ENCODE measurements around the gene RELCH. TPM values are rescaled to one million over a fixed set of nuclear protein-coding genes. Genes with fewer than 3 reads are reported as not detected.
A peak's percentile ranks its signal among the peaks of the same experiment; 100 is the strongest.

Gene RELCH
- total RNA-seq, 2 donors from 2014 or later = 36.0 to 48.9 TPM

DNA sequence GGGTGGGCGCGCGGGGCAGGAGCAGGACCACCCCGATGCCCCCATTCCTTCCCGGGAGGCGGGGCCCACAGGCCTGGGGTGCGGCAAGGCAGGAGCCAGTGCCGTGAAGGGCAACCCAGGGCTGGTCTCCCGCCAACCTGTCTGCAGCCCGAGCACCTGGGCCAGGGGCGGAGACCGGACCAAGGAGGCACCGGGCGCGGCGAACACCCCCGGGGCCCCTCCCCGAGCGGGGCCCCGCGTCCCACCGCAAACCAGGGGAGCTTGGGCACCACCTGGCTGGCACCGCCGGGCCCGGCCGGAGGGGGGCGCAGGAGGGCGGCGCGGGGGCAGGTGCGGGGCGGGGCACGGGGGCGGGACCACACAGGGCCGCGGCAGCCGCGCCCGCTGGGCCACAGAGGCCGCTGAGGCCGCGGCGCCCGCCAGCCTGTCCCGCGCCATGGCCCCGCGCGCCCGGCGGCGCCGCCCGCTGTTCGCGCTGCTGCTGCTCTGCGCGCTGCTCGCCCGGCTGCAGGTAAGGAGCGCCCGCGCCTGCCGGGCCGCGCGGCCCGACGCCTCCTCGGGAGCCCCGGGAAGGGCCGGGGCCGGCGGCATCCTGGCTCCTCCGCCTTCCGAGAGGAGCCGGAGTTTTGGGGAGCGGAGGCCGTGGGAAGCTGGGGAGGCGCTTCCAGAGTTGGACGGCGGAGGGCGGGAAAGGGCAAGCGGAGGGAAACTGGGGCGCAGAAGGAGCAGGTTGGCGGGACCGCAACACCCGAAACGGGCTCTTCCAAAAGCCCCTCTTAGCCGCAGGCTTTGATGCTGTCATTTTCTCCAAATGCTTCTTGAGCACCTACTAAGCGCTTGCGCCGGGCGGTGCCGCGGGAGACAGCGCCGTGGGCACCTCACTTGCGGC, 138.1 kb downstream of the RELCH start, which contains the start of gene TNFRSF11A:
Gene TNFRSF11A, plus strand, starts transcription at position 394 of the 889 bp plus-strand sequence. Its CDS starts 43 bp downstream, at position 437.
- H3K27me3 ChIP-seq (replicated peaks; ENCODE audit: insufficient read depth) = peaks cover 10% of the 10 kb centered on the region

DNA sequence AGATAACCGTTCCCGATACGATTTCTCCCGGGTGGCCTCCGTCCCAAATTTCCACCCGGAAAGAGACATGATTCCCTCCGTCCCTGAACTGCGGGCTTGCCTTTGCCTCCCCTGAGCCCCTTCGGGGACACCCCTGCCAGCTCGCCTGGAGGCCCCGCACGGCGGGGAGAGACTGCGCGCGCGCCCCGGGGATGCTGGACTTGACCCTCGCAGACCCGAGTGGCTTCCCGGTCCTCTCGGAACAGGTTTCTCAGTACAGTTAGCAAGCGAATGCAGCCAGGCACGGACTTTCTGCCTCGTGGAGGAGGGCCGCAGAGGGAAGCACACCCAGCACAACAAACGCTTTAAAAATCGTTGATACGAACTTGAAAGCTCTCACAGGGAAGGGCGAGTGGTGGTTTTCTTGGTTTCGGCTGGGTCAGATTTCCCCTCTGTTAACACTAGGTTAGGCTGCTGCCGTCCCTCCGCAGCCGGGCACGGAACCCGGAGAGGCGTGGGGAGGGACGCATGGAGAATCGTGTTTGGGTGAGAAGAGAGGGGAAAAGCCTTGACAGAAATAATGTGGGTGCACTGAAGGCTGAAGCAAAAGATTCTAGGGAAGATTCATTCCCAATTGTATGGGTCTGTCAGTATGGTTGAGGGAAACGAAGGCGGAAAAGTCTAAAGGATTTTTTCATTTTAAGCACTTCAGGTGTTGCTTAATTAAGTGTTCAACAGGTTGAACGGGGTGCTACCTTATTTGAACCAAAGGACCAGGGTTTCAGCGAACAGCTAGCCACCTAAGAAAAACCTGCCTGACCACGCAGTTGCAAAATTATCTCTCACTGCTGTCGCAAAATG, 139.0 kb downstream of the RELCH start:
- H3K4me3 ChIP-seq = peak overlapping the region; percentile 72
- peaks cover 10% of the 10 kb centered on the region for H3K27me3 ChIP-seq (replicated peaks; ENCODE audit: insufficient read depth)
- TF ChIP-seq, protein P1, sequence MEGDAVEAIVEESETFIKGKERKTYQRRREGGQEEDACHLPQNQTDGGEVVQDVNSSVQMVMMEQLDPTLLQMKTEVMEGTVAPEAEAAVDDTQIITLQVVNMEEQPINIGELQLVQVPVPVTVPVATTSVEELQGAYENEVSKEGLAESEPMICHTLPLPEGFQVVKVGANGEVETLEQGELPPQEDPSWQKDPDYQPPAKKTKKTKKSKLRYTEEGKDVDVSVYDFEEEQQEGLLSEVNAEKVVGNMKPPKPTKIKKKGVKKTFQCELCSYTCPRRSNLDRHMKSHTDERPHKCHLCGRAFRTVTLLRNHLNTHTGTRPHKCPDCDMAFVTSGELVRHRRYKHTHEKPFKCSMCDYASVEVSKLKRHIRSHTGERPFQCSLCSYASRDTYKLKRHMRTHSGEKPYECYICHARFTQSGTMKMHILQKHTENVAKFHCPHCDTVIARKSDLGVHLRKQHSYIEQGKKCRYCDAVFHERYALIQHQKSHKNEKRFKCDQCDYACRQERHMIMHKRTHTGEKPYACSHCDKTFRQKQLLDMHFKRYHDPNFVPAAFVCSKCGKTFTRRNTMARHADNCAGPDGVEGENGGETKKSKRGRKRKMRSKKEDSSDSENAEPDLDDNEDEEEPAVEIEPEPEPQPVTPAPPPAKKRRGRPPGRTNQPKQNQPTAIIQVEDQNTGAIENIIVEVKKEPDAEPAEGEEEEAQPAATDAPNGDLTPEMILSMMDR (IDR thresholded peaks at IDR 0.05) = no peak
- DNase-seq (ENCODE audit: low spot score) (no peak), ATAC-seq (ENCODE audit: insufficient number of reproducible peaks, low FRiP score, low read depth) (no peak)
- peaks cover 9 to 26% of the 10 kb centered on the region in 2 donors for H3K4me1 ChIP-seq (ENCODE audit: control insufficient read depth in 1 of 2, low read depth in 2 of 2)
- H3K27ac ChIP-seq = no peak overlapping the region
- H3K9me3 ChIP-seq = no peaks in the 10 kb centered on the region
- no peaks in the 10 kb centered on the region for H3K36me3 ChIP-seq

More for the DNA sequence above, 138.1 kb downstream of the RELCH start, which contains the start of gene TNFRSF11A:
- ATAC-seq (ENCODE audit: insufficient number of reproducible peaks, low FRiP score, low read depth) (no peak), DNase-seq (ENCODE audit: low spot score) (no peak)
- no peaks in the 10 kb centered on the region for H3K9me3 ChIP-seq
- H3K36me3 ChIP-seq = no peaks in the 10 kb centered on the region
- peak within 1 kb of the TSS; percentile 72 for H3K4me3 ChIP-seq
- no peak within 1 kb of the TSS for H3K27ac ChIP-seq
- TF ChIP-seq, protein P1 (IDR thresholded peaks at IDR 0.05) = no peak
- H3K4me1 ChIP-seq (ENCODE audit: control insufficient read depth in 1 of 2, low read depth in 2 of 2) = peaks cover 9 to 26% of the 10 kb centered on the region in 2 donors

DNA sequence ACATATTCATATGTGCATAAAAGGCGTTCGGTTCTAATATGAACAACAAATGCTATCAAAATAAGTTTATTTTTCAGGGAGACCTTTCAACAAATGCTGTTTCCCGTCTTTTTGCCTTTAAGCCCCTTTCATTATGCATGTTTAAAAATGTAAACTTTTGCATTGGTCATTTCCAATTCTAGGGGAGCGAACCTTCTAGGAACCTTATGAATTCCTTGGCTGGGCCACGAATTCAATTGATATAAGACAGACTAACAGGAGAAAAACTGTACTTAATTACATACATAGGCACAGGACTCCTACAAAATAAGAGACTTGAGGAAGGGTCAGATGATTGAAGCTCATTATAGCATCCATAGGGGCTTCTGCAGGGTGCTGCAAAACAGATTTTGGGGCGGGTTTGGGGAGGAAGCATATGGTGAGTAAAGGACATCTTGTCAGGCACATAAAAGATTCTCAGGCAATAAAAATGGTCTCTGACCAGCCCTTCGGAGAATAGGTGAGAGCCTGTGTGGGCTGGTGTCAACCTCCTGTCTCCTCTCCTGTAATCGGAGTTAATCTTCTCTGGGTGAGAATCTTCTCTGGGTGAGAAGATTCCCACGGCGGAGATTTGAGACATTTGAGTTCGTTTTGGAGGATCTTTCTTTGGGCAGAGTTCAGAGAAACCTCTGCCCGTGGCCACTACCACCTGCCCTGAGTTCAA, 139.7 kb downstream of the RELCH start:
- peaks cover 10% of the 10 kb centered on the region for H3K27me3 ChIP-seq (replicated peaks; ENCODE audit: insufficient read depth)
- TF ChIP-seq, protein P1 (IDR thresholded peaks at IDR 0.05) = no peak
- ATAC-seq (ENCODE audit: insufficient number of reproducible peaks, low FRiP score, low read depth) (no peak), DNase-seq (ENCODE audit: low spot score) (no peak)
- peaks cover 9 to 26% of the 10 kb centered on the region in 2 donors for H3K4me1 ChIP-seq (ENCODE audit: control insufficient read depth in 1 of 2, low read depth in 2 of 2)
- no peaks in the 10 kb centered on the region for H3K36me3 ChIP-seq
- no peaks in the 10 kb centered on the region for H3K9me3 ChIP-seq
- peak overlapping the region; percentile 72 for H3K4me3 ChIP-seq
- H3K27ac ChIP-seq = no peak overlapping the region

DNA sequence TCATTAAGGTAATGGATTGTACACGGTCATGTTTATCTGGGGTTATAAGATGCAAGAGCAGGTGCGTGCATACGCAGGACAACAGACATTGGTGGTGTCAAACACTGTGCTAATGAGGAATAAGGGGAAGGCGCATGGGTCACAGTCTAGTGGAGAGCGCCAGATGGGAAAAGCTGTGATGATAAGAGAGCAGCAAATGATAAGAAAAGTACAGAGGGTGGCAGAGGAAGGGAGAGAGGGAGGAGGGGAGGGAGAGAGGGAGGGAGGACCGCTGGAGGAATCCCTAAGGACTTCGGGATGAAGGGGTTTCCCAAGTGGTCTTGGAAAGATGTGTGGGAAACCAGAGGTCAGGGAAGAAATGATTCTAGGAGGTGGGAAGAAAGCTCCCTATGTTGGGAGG, 140.9 kb downstream of the RELCH start:
- Histone ChIP-seq H3K4me3 (no peak overlapping the region), H3K9me3 (no peaks in the 10 kb centered on the region), H3K36me3 (no peaks in the 10 kb centered on the region), H3K27me3 (replicated peaks; ENCODE audit: insufficient read depth) (peaks cover 10% of the 10 kb centered on the region), H3K27ac (no peak overlapping the region), H3K4me1 (ENCODE audit: control insufficient read depth in 1 of 2, low read depth in 2 of 2) (peaks cover 9 to 26% of the 10 kb centered on the region in 2 donors)
- TF ChIP-seq, protein P1 (IDR thresholded peaks at IDR 0.05) = no peak
- ATAC-seq (ENCODE audit: insufficient number of reproducible peaks, low FRiP score, low read depth) (no peak), DNase-seq (ENCODE audit: low spot score) (no peak)
